ENCODE measurements around the gene APAF1.
A peak's percentile ranks its signal among the peaks of the same experiment; 100 is the strongest.
"Not testable (repeated sequence)": the region's sequence is repeated elsewhere in the genome, so short reads cannot be mapped to it uniquely, and the experiment has no call there.

Gene APAF1

GRCh38 chr12:98644712-98645571, at the start of gene APAF1, which contains the start of gene IKBIP:
Gene APAF1, plus strand, starts transcription at chr12:98645290. Its CDS starts 3,070 bp downstream, at chr12:98648360.
Gene IKBIP, minus strand, starts transcription at chr12:98644788. Its CDS starts 87 bp downstream, at chr12:98644701.
- peak; percentile 96 for DNase-seq

- not testable (repeated sequence) for DNase-seq
These were observed 47.8 kb upstream of the APAF1 start for GRCh38 chr12:98597313-98597712.

- DNase-seq: no peak
These were observed 43.2 kb upstream of the APAF1 start for GRCh38 chr12:98601924-98602323.

GRCh38 chr12:98606359-98606988, 38.6 kb upstream of the APAF1 start:
- DNase-seq: no peak

GRCh38 chr12:98610596-98610995, 34.5 kb upstream of the APAF1 start:
- DNase-seq: no peak

GRCh38 chr12:98612696-98613334, 32.3 kb upstream of the APAF1 start:
- DNase-seq: no peak

- DNase-seq: no peak
These were observed 26.1 kb upstream of the APAF1 start for GRCh38 chr12:98618952-98619351.

GRCh38 chr12:98635657-98636323, 9.3 kb upstream of the APAF1 start:
- DNase-seq: no peak

GRCh38 chr12:98637068-98637467, 8.0 kb upstream of the APAF1 start:
- DNase-seq: no peak

GRCh38 chr12:98638009-98638408, 7.1 kb upstream of the APAF1 start:
- no peak for DNase-seq

GRCh38 chr12:98639491-98639890, 5.6 kb upstream of the APAF1 start:
- no peak for DNase-seq

GRCh38 chr12:98642801-98643200, 2.3 kb upstream of the APAF1 start:
- DNase-seq: not testable (repeated sequence)

GRCh38 chr12:98644433-98644711, 718 bp upstream of the APAF1 start:
- DNase-seq: no peak

- no peak for DNase-seq
These were observed 530 bp downstream of the APAF1 start for GRCh38 chr12:98645572-98646067.

GRCh38 chr12:98646294-98647090, 1.4 kb downstream of the APAF1 start:
- DNase-seq: no peak

GRCh38 chr12:98651328-98651727, 6.2 kb downstream of the APAF1 start:
- no peak for DNase-seq

- no peak for DNase-seq
These were observed 8.9 kb downstream of the APAF1 start for GRCh38 chr12:98653866-98654493.

- no peak for DNase-seq
These were observed 11.4 kb downstream of the APAF1 start for GRCh38 chr12:98656289-98657101.

GRCh38 chr12:98660521-98660920, 15.4 kb downstream of the APAF1 start:
- DNase-seq: no peak

- no peak for DNase-seq
These were observed 24.7 kb downstream of the APAF1 start for GRCh38 chr12:98669751-98670150.

GRCh38 chr12:98671459-98671858, 26.4 kb downstream of the APAF1 start:
- DNase-seq: no peak
